Endothelial cell of umbilical vein (primary cell): ENCODE measurements around the gene RNGTT. TPM values are rescaled to one million over a fixed set of nuclear protein-coding genes. Genes with fewer than 3 reads are reported as not detected.
"Not testable (repeated sequence)": the region's sequence is repeated elsewhere in the genome, so short reads cannot be mapped to it uniquely, and the experiment has no call there.

Experiments
- BruUV-seq: library from RNA; stranded (reverse); fragments of 400-500 nt; replicated peaks from 2 replicates; lab custom pipeline; 2021; lab: Mats Ljungman, UMichigan
- CTCF ChIA-PET: fragments of 300-600, 350-600 bp; sonication (Branson Sonifier 250); formaldehyde crosslinking; loops from one replicate; lab custom pipeline; 2021; ENCODE audit warnings: antibody characterized with exemption, inconsistent platforms; lab: Charles Lee
- POLR2A ChIA-PET: fragments of 300-600, 350-600 bp; sonication (Branson Sonifier 250); formaldehyde crosslinking; loops from one replicate; lab custom pipeline; 2021; ENCODE audit warnings: antibody characterized with exemption, inconsistent platforms; lab: Charles Lee
- DNase-seq: peaks from one replicate; pipeline ENCODE4 v3.0.0-alpha.2; 2011; ENCODE audit warnings: low read depth, low spot score
- FAIRE-seq: peaks from 2 replicates; lab custom pipeline; 2011; peaks lifted over from hg19 to GRCh38; lab: Jason Lieb, UNC
- H2AFZ ChIP-seq: 2 replicates; pipeline ENCODE4 v1.6.0; 2012; ENCODE audit warnings: low read depth, low read length, control low read depth, inconsistent platforms
- H3K27ac ChIP-seq: 2 replicates; pipeline ENCODE4 v1.5.1; 2011; ENCODE audit warnings: low read depth, mild to moderate bottlenecking, control low read depth, low read length, moderate library complexity; ENCODE audit not compliant: insufficient read depth
- H3K27me3 ChIP-seq, 2 experiments: 2 replicates each; pipeline versions ENCODE4 v1.6.0 to v1.6.1; 2011; ENCODE audit warnings: low read length in 2 of 2, mixed read lengths in 1 of 2; ENCODE audit not compliant: control insufficient read depth in 2 of 2, insufficient read depth in 2 of 2
- H3K36me3 ChIP-seq, 2 experiments: 2 replicates in 1 of 2; 3 replicates in 1 of 2; pipeline ENCODE4 v1.5.1; 2011; ENCODE audit warnings: low read length in 2 of 2, mild to moderate bottlenecking in 1 of 2, moderate library complexity in 1 of 2; ENCODE audit not compliant: control insufficient read depth in 2 of 2, insufficient read depth in 2 of 2; ENCODE audit errors: extremely low read depth in 1 of 2
- H3K4me1 ChIP-seq: 3 replicates; pipeline ENCODE4 v1.5.1; 2011; ENCODE audit warnings: mild to moderate bottlenecking, low read length; ENCODE audit not compliant: control insufficient read depth, insufficient read depth; ENCODE audit errors: extremely low read depth
- H3K4me2 ChIP-seq: 2 replicates; pipeline ENCODE4 v1.6.1; 2011; ENCODE audit warnings: low read length, control low read depth, mixed read lengths; ENCODE audit not compliant: insufficient read depth
- H3K4me3 ChIP-seq, 3 experiments: fragments of 200-600 bp in 1 of 3; sonication (generic), shearing (Covaris generic) in 1 of 3; replicated peaks in 1 of 3; 2 replicates each; pipeline ENCODE4 v1.5.1; 2011 to 2016; ENCODE audit warnings: control low read depth in 3 of 3, low read length in 3 of 3, mild to moderate bottlenecking in 2 of 3, inconsistent platforms in 1 of 3, low read depth in 1 of 3, moderate library complexity in 1 of 3; ENCODE audit not compliant: insufficient read depth in 1 of 3
- H3K79me2 ChIP-seq: 2 replicates; pipeline ENCODE4 v1.6.0; 2012; ENCODE audit warnings: low read length, inconsistent platforms; ENCODE audit not compliant: control insufficient read depth, insufficient read depth
- H3K9ac ChIP-seq: replicated peaks from 2 replicates; pipeline ENCODE3; 2011; ENCODE audit warnings: low read length, control low read depth; ENCODE audit not compliant: insufficient read depth; ENCODE audit errors: extremely low read depth
- H3K9me1 ChIP-seq: replicated peaks from 3 replicates; pipeline ENCODE4 v1.6.0; 2011; ENCODE audit warnings: mild to moderate bottlenecking, low read length; ENCODE audit not compliant: control insufficient read depth, insufficient read depth; ENCODE audit errors: extremely low read depth
- H3K9me3 ChIP-seq: replicated peaks from 2 replicates; pipeline ENCODE4 v1.5.1; 2012; ENCODE audit warnings: low read length, inconsistent platforms; ENCODE audit not compliant: control insufficient read depth, insufficient read depth
- H4K20me1 ChIP-seq: replicated peaks from 2 replicates; pipeline ENCODE3; 2011; ENCODE audit warnings: mild to moderate bottlenecking, low read length; ENCODE audit not compliant: control insufficient read depth, insufficient read depth; ENCODE audit errors: extremely low read depth
- EZH2 ChIP-seq: IDR thresholded peaks from 2 replicates; pipeline ENCODE4 v1.6.1; 2012; ENCODE audit warnings: borderline replicate concordance, low read depth, mild to moderate bottlenecking, moderate library complexity, low read length, inconsistent platforms; ENCODE audit not compliant: severe bottlenecking
- FOS ChIP-seq: IDR thresholded peaks from 2 replicates; pipeline ENCODE4 v1.6.1; 2011; ENCODE audit warnings: mild to moderate bottlenecking, low read length, moderate library complexity, borderline replicate concordance; ENCODE audit not compliant: insufficient read depth
- GATA2 ChIP-seq: IDR thresholded peaks from 2 replicates; pipeline ENCODE4 v1.7.0; 2011; ENCODE audit warnings: low read depth, mild to moderate bottlenecking, moderate library complexity, mixed read lengths, low read length; ENCODE audit not compliant: insufficient read length, insufficient read depth
- JUN ChIP-seq: IDR thresholded peaks from 2 replicates; pipeline ENCODE4 v1.6.1; 2011; ENCODE audit warnings: borderline replicate concordance, low read depth; ENCODE audit not compliant: insufficient read length, insufficient read depth
- MYC ChIP-seq: IDR thresholded peaks from one replicate; pipeline ENCODE4 v1.6.1; 2011; ENCODE audit warnings: mild to moderate bottlenecking, low read depth, low read length
- POLR2A ChIP-seq: IDR thresholded peaks from 2 replicates; pipeline ENCODE4 v1.6.1; 2012; ENCODE audit warnings: low read depth, mild to moderate bottlenecking, control low read depth, low read length
- POLR2AphosphoS5 ChIP-seq: IDR thresholded peaks from 2 replicates; pipeline ENCODE4 v1.6.1; 2012; ENCODE audit warnings: low read depth, mild to moderate bottlenecking, control low read depth, low read length, moderate library complexity; ENCODE audit not compliant: insufficient read depth
- dilution Hi-C: fragments of 300-500 bp; cut with MboI; formaldehyde crosslinking; loops from one replicate; pipeline ENCODE4 v1.15.0; 2019; ENCODE audit warnings: low sequenced_read_pairs; ENCODE audit not compliant: extremely low pct_ligation_motif_present
- intact Hi-C: fragments of 100-400 bp; cut with micrococcal nuclease; formaldehyde crosslinking; loops from one replicate; pipeline ENCODE4 v1.10.0; 2022
- polyA plus RNA-seq, 4 experiments: library from polyadenylated mRNA; depleted of rRNA in 3 of 4; stranded (reverse) in 3 of 4; unstranded in 1 of 4; fragments of >200 nt; gene quantifications; 2 replicates each; pipeline versions ENCODE4 v1.2.1 to v1.2.3, GENCODE V29; 2011 to 2012; ENCODE audit warnings: missing spikeins in 1 of 4
- total RNA-seq: library from RNA; stranded (reverse); gene quantifications from 2 replicates; pipeline ENCODE4 v1.2.3, GENCODE V29; 2021
- TF ChIP-seq, protein P1 (sequence below), 2 donors: IDR thresholded peaks; 1 replicate in 1 of 2; 2 replicates in 1 of 2; pipeline ENCODE4 v1.5.1; 2011; ENCODE audit warnings: low read length in 2 of 2, mild to moderate bottlenecking in 2 of 2, moderate library complexity in 2 of 2, control low read depth in 1 of 2, inconsistent platforms in 1 of 2, low read depth in 1 of 2; ENCODE audit not compliant: insufficient read depth in 1 of 2; ENCODE audit errors: extremely low read depth in 1 of 2
- TF ChIP-seq, protein P2 (sequence below): IDR thresholded peaks from 2 replicates; pipeline ENCODE4 v1.6.1; 2011; ENCODE audit not compliant: insufficient read depth, insufficient read length

RNGTT gene
- total and polyA plus RNA-seq, 2 donors (not counting 3 experiments of a cell fraction or from before 2014, with no cell fraction given), result 2.1 to 13.1 TPM

DNA sequence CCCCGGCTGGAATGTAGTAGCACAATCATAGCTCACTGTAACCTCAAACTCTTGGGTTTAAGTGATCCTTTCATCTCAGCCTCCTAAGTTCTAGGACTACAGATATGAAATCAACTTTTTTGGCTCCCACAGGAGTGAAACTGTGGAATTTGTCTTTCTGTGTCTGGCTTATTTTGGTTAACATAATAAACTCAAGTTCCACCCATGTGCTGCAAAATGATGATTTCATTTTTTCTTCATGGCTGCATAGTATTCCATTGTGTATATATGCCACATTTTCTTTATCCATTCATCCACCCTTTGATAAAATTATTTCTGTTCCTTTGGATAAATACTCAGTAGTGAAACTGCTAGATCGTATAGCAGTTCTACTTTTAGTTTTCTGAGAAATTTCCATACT is 29.9 kb downstream of the RNGTT start:
- CTCF ChIA-PET, result interaction anchor here (1.0 to 1.6 kb wide), 2 partner anchors 11 to 14 kb away, joined by 3 to 4 read pairs; no protein-coding TSS in a partner anchor

DNA sequence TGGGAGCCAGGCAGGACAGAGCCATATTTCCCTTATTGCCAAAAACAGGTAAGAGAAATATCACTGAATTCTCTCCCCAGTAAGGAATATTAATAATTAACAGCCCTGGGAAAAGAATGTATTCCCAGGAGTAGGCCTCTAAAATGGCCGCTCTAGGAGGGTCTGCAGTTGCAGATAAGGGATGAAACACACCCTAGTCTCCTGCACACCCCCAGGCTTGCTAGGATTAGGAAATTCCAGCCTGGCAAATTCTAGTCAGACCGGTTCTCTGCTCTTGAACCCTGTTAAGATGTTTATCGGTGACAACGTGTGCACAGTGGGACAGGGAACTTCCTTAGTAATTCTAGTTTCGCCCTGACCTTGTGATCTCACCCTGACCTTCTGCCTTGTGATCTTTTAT is 31.4 kb downstream of the RNGTT start:
- intact Hi-C loops, H3K9me3 ChIP-seq, H3K9me1 ChIP-seq, H3K4me2 ChIP-seq, BruUV-seq, H3K9ac ChIP-seq, H3K36me3 ChIP-seq, FAIRE-seq, H3K4me1 ChIP-seq, H3K79me2 ChIP-seq, POLR2A ChIA-PET, H4K20me1 ChIP-seq, DNase-seq, H3K27me3 ChIP-seq, H3K4me3 ChIP-seq, H2AFZ ChIP-seq, H3K27ac ChIP-seq, dilution Hi-C loops: not testable (repeated sequence)
- CTCF ChIA-PET, result interaction anchor here (1.6 kb wide), 1 partner anchor 13 kb away, joined by 4 read pairs; no protein-coding TSS in a partner anchor

More for the DNA sequence above, 29.9 kb downstream of the RNGTT start:
- intact Hi-C loops (no loop called here), dilution Hi-C loops (no loop called here)
- DNase-seq (no peak), FAIRE-seq (no peak)
- H4K20me1 ChIP-seq, result no peaks in the 10 kb centered on the region
- no peak overlapping the region for H2AFZ ChIP-seq
- H3K36me3 ChIP-seq, result no peaks in the 10 kb centered on the region
- no peaks in the 10 kb centered on the region for H3K4me1 ChIP-seq
- H3K9me1 ChIP-seq, result no peaks in the 10 kb centered on the region
- H3K27ac ChIP-seq, result no peak overlapping the region
- no peak overlapping the region for H3K4me2 ChIP-seq
- H3K9me3 ChIP-seq, result no peaks in the 10 kb centered on the region
- no peaks in the 10 kb centered on the region for H3K79me2 ChIP-seq
- H3K9ac ChIP-seq, result no peak overlapping the region
- POLR2A ChIA-PET, result no interaction called here
- H3K27me3 ChIP-seq, result no peaks in the 10 kb centered on the region
- BruUV-seq, result no TSS peak
- H3K4me3 ChIP-seq, result no peak overlapping the region
- TF ChIP-seq EZH2 (no peak), POLR2AphosphoS5 (no peak), JUN (no peak), POLR2A (no peak), MYC (no peak), GATA2 (no peak), FOS (no peak)
- TF ChIP-seq, protein P1, sequence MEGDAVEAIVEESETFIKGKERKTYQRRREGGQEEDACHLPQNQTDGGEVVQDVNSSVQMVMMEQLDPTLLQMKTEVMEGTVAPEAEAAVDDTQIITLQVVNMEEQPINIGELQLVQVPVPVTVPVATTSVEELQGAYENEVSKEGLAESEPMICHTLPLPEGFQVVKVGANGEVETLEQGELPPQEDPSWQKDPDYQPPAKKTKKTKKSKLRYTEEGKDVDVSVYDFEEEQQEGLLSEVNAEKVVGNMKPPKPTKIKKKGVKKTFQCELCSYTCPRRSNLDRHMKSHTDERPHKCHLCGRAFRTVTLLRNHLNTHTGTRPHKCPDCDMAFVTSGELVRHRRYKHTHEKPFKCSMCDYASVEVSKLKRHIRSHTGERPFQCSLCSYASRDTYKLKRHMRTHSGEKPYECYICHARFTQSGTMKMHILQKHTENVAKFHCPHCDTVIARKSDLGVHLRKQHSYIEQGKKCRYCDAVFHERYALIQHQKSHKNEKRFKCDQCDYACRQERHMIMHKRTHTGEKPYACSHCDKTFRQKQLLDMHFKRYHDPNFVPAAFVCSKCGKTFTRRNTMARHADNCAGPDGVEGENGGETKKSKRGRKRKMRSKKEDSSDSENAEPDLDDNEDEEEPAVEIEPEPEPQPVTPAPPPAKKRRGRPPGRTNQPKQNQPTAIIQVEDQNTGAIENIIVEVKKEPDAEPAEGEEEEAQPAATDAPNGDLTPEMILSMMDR (IDR thresholded peaks at IDR 0.05; ENCODE audit: extremely low read depth in 1 of 2, insufficient read depth in 1 of 2, low read depth in 1 of 2, low read length in 2 of 2), result no peak
- TF ChIP-seq, protein P2, sequence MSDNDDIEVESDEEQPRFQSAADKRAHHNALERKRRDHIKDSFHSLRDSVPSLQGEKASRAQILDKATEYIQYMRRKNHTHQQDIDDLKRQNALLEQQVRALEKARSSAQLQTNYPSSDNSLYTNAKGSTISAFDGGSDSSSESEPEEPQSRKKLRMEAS, result no peak
